NOMO-1 treated with dmso at 0.1 percent for 144 hours (cell line): ENCODE data around the gene DPY19L3.
"Not testable (repeated sequence)": the region's sequence is repeated elsewhere in the genome, so short reads cannot be mapped to it uniquely, and the experiment has no call there.

Source experiments
- DNase-seq: peaks from one replicate; lab custom pipeline; 2025; ENCODE audit not compliant: unreplicated experiment; lab: John Stamatoyannopoulos, UW

Gene DPY19L3, protein sequence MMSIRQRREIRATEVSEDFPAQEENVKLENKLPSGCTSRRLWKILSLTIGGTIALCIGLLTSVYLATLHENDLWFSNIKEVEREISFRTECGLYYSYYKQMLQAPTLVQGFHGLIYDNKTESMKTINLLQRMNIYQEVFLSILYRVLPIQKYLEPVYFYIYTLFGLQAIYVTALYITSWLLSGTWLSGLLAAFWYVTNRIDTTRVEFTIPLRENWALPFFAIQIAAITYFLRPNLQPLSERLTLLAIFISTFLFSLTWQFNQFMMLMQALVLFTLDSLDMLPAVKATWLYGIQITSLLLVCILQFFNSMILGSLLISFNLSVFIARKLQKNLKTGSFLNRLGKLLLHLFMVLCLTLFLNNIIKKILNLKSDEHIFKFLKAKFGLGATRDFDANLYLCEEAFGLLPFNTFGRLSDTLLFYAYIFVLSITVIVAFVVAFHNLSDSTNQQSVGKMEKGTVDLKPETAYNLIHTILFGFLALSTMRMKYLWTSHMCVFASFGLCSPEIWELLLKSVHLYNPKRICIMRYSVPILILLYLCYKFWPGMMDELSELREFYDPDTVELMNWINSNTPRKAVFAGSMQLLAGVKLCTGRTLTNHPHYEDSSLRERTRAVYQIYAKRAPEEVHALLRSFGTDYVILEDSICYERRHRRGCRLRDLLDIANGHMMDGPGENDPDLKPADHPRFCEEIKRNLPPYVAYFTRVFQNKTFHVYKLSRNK

DNA sequence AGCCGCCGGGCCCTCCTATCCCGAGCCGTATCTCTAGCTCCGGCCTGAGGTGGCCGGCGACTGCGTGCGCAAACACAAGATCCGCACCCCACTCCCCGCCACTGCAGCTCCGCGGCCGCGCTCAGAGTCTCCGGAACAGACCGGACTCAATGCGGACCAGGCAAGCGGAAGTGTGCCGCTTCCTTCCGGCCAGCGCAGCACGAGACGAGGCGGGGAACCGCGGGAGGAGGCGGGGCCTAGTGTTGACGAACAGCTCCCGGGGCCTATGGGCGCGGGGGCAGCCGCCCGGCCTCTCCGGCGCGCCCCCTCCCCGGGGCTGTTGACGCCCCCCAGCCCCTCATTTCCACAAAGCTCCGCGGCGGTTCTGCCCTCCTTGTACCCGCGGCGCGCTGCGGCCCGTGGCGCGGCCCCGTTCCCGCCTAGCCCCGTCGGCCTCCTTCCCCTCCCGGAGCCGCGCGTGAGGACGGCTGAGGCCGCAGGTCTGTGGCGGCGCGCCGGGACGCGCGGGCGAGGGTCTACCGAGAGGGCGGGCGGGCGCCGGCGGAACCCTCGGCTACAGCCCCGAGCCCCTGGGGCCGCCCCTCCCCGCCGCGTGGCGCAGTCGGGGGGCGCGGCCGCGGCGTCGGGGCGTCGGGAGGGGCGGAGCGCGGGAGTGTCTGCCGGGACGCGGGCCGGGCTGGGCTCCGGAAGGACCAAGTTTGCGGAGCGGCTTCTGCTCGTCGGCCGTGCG lies at the start of gene DPY19L3:
TSS of gene DPY19L3 (plus strand) at position 340 of the 730 bp plus-strand sequence. CDS start 2,484 bp downstream, outside the sequence.
- peak; percentile 79 for DNase-seq

DNA sequence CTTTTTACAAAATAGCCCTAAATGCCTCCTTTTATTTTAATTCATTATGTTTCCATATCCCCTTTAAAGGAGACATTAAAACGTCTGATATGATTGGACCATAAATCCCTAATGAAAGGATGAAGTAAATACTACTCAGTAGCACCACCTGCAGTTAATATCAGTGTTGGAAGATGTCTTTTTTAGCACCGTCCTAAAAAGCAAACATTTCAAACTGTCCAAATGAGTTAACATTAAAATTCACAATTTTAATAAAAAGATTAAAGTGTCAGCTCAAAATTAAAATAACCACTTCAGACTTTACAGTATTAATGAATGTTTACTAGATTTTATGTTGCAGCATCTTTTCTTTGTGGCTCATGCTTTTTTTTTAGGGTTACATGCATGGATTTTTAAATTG lies 47.9 kb upstream of the DPY19L3 start:
- no peak for DNase-seq

GRCh38 chr19:32358321-32358720 lies 47.2 kb upstream of the DPY19L3 start:
- DNase-seq = no peak

- no peak for DNase-seq
Observed at GRCh38 chr19:32359581-32359980, 46.0 kb upstream of the DPY19L3 start.

DNA sequence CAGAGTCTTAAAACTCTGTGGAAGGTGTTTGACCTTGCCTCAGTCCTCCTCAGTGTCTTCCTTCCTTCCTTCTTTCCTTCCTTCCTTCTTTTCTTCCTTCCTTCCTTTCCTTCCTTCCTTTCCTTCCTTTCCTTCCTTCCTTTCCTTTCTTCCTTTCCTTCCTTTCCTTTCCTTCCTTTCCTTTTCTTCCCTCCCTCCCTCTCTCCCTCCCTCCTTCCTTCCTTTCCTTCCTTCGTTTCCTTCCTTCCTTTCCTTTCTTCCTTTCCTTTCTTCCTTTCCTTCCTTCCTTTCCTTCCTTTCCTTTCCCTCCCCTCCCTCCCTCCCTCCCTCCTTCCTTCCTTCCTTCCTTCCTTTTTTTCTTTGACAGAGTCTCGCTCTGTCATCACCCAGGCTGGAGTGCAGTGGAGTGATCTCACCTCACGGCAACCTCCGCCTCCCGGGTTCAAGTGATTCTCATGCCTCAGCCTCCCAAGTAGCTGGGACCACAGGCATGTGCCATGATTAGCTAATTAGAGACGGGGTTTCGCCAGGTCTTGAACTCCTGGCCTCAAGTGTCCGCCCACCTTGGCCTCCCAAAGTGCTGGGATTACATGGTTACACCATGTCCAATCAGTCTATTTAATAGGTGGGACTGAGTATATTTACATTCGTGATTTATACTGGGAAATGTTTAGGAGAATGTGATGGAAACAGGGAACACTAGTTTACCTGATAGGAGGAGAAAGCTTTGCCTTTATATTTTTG lies 43.8 kb upstream of the DPY19L3 start:
- no peak for DNase-seq

- DNase-seq = no peak
Observed at GRCh38 chr19:32362318-32362691, 43.3 kb upstream of the DPY19L3 start.

GRCh38 chr19:32363175-32363574 lies 42.4 kb upstream of the DPY19L3 start:
- peak; percentile 62 for DNase-seq

GRCh38 chr19:32363632-32364031 lies 41.9 kb upstream of the DPY19L3 start:
- DNase-seq = no peak

GRCh38 chr19:32364040-32364439 lies 41.5 kb upstream of the DPY19L3 start:
- DNase-seq = no peak

DNA sequence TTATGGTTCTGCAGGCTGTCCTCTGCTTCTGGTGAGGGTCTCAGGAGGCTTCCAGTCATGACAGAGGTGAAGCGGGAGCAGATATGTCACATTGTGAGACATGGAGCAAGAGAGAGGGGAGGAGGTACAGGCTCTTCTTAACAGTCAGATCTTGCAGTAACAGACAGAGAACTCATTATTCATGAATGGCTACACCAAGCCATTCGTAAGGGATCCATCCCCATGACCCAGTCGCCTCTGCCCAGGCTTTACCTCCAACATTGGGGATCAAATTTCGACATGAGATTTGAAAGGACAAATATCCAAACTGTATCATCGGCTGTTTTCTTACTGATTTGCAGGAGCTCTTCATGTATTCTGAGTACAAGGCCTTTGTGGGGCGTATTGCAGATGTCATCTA lies 38.5 kb upstream of the DPY19L3 start:
- DNase-seq = no peak

DNA sequence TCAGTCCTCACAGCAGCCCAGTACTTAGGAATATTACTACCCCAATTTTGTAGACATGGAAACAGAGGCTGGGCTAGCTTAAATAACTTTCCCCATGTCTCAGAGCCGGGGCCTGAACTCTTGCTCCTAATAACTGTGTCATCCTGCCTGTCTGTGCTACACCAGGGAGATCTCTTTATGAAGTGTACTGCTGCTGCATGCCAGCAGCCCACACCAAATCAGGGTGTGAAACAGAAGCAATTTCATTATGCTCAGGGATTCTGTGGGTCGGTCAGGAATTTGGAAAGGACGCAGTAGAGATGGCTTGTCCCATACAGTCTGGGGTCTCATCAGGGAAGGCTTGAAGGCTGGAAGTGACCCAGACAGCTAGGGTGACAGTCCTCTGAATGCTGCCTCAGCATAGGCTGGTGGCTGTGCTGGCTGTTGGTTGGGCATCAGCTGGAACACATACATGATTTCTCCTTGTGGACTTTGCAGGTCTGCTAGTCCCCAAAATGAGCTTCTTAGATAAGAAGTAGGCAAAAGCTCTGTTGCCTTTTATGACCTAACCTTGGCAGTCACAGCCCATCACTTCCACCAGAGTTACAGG lies 37.5 kb upstream of the DPY19L3 start:
- no peak for DNase-seq

DNA sequence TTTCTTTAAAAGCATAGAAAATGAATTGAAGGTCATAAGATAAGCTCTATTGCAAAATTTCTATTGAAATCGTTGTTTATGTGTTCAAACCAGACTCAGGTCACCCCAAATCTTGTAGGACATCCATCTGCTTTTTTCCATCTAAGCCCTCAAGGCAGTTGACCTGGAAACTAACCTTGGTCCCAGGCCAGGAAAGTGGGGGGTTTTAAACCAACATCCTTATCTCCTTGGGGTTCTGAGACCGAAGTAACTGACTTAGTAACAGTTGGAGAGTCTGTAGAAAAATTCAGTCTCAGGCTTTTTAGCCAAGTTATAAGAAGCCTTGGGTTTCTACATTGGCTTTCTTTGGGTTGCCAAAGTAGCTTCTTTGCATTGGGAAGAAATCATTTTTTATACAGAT lies 36.8 kb upstream of the DPY19L3 start:
- no peak for DNase-seq

DNA sequence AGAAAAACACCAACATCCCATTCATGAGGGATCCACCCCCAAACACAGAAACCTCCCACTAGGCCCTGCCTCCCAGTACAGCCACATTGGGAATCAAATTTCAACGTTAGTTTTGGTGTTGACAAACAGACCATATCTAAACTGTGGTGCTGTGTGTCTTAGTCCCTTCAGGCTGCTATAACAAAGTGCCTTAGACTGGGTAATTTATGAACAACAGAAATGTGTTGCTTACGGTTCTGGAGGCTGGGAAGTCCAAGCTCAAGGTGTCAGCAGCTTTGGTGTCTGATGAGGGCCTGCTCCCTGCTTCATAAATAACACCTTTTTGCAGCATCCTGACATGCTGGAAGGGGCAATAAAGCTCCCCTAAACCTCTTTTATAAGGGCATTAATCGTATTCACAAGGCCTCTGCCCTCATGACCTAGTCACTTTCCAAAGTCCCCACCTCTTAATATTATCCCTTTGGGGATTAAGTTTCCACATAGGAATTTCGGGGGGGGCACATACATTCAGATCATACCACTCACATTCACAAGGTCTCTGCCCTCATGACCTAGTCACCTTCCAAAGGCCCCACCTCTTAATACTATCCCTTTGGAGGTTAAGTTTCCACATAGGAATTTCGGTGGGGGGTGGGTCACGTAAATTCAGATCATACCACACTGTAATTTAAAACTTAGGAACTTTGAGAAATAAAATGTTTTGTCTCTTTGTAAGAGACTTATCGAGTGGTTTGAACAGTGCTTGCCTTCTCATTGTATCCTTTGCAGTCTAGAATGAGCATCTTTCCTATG lies 32.6 kb upstream of the DPY19L3 start:
- DNase-seq = no peak

DNA sequence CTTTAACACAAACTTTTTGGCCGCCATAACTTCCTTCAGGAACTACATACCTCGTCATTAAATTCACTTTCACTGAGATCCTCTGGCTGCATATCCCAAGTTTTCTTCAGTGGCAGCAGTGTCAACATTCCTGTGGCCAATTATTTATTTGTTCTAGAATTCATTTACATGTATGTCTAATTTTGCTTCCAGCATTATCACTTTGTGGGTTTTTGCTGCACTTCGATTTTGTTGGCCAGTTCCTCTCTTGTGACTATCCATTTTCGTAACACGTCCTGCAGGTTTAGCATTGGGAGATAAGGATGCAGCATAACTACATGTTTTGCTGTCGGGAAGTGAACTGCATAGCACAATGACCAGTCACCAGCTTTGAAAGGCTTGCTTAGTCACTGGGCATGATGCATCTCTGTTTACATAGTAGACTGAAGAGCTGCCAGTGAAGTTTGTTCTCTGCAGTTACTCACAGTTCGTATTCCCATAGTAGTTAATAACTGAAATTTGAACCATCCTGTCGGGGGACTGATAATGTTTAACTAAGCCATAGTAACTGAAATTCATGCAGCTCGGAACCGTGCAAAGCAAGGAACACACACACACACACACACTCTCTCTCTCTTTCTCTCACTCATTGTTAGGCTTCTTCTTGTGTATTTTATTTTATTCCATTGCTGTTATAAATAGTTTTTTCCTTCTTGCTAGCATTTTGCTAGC lies 31.8 kb upstream of the DPY19L3 start:
- DNase-seq = no peak

DNA sequence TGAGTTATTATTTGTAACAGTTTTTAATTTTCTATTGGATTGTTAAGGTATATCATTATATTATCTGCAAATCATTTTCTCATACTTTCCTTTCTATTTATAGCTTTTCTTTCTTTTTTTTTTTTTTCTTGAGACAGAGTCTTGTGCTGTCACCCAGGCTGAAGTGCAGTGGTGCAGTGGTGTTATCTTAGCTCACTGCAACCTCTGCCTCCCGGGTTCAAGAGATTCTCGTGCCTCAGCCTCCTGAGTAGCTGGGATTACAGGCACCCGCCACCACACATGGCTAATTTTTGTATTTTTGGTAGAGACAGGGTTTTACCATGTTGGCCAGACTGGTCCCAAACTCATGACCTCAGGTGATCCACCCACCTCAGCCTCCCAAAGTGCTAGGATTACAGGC lies 31.2 kb upstream of the DPY19L3 start:
- not testable (repeated sequence) for DNase-seq

- DNase-seq = not testable (repeated sequence)
Observed at GRCh38 chr19:32377088-32377487, 28.5 kb upstream of the DPY19L3 start.

- DNase-seq = no peak
Observed at GRCh38 chr19:32380269-32380668, 25.3 kb upstream of the DPY19L3 start.

DNA sequence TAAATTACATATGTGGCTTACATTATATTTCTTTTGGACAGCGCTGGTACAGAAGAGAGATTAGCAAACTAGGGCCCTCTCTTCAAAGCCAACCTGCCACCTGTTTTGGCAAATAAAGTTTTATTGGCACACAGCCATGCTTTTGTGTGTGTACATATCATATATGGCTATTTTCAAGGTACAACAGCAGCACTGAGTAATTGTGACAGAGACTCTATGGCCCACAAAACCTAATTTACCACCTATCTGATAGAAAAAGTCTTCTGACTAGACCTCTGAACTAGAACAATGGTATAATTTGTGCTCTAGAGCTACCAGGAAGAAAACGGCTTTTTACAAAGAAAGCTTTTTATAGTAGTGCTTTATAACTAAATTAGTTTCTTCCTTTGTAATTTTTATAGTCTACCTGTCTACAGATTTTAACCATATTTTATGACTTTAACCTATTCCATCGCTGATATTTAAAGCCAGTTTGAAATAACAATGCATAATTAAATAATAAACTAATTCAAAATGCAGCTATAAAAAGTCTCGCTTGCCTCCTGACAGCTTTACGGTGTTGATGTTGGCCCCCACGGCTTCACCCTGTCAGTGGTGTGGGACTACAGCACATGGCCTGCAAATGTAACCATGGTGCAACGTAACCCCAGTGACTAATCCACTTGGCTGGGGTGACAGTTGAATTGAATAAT lies 17.7 kb upstream of the DPY19L3 start:
- no peak for DNase-seq

DNA sequence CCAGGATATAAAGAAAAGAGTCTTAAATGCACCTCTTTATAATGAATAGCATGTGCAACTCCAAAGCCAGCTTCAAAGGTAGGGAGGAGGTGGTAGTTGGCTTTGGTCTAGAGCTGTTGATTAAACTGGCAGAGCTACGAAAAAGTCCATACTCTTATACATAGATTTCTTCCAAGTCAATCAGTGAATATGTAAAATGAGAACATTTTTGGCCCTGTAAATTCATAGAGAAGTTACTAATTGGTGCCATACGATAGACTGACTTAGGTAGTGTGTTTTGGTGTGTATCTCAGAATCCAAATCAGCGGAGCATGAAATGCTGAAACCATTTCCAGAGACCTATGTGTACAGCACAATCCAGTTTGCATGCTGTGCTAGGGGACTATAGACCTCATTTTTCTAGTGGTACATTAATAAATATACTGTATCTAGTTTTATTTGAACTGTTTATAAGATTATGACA lies 17.1 kb upstream of the DPY19L3 start:
- DNase-seq = no peak
